Left ventricle myocardium inferior (tissue), 1 donor: ENCODE data around the gene YAP1. TPM values are rescaled to one million over a fixed set of nuclear protein-coding genes. Genes with fewer than 3 reads are reported as not detected.

Source experiments
- DNase-seq: peaks from one replicate; pipeline ENCODE4 v3.0.0-alpha.2; 2020
- H3K27ac ChIP-seq: fragments of 200-600 bp; replicated peaks from 2 replicates; pipeline ENCODE4 v1.8.0; 2021
- H3K27me3 ChIP-seq: fragments of 200-600 bp; 2 replicates; pipeline ENCODE4 v1.8.0; 2021; ENCODE audit warnings: low read depth
- H3K36me3 ChIP-seq: fragments of 200-600 bp; 2 replicates; pipeline ENCODE4 v1.8.0; 2021
- H3K4me1 ChIP-seq: fragments of 200-600 bp; 2 replicates; pipeline ENCODE4 v1.8.0; 2021
- H3K4me3 ChIP-seq: fragments of 200-600 bp; 2 replicates; pipeline ENCODE4 v1.8.0; 2021; ENCODE audit warnings: mild to moderate bottlenecking, moderate library complexity
- H3K9me3 ChIP-seq: fragments of 200-600 bp; replicated peaks from 2 replicates; pipeline ENCODE4 v1.8.0; 2021
- CTCF ChIP-seq: fragments of 200-600 bp; IDR thresholded peaks from 2 replicates; pipeline ENCODE4 v1.8.0; 2021; ENCODE audit warnings: antibody characterized with exemption, mild to moderate bottlenecking, borderline replicate concordance
- intact Hi-C: fragments of 100-400 bp; cut with micrococcal nuclease; formaldehyde crosslinking; loops from one replicate; pipeline ENCODE4 v1.11.0; 2022
- long read RNA-seq: library from polyadenylated mRNA; unstranded; transcript quantifications from one replicate; pipeline ENCODE4 v2.0.0, GENCODE V29; 2021
- total RNA-seq: library from RNA; stranded (reverse); fragmentation: NEBNext Ultra II Directional; extraction: Animal tissue kit (Norgen Biotek cat#: 25700); gene quantifications from one replicate; pipeline ENCODE4 v1.2.1, GENCODE V29; 2021
- donor health status: DM: no; HTN: yes; CAD: no; lungs with severe emphysema.

Gene YAP1
- total RNA-seq = 67.9 TPM
- long read RNA-seq, full-length matches to known transcripts = 18 of 30 reads
- long read RNA-seq, partial matches to known transcripts = 2 of 30 reads
- long read RNA-seq, other reads (novel, unspliced or antisense) = 10 of 30 reads

GRCh38 chr11:102109896-102110760 lies at the start of gene YAP1:
YAP1 (plus strand) TSS chr11:102110447; CDS start chr11:102110849, 402 bp downstream.
- peaks cover 10% of the 10 kb centered on the region for H3K36me3 ChIP-seq
- peak; percentile 31 for TF ChIP-seq CTCF
- peaks cover 51% of the 10 kb centered on the region for H3K4me1 ChIP-seq
- intact Hi-C loops = no loop called here
- DNase-seq = peak; percentile 91
- peak within 1 kb of the TSS; percentile 99 for H3K27ac ChIP-seq
- H3K9me3 ChIP-seq = no peaks in the 10 kb centered on the region
- peak within 1 kb of the TSS; percentile 94 for H3K4me3 ChIP-seq
- H3K27me3 ChIP-seq = no peaks in the 10 kb centered on the region

GRCh38 chr11:102061276-102061675 lies 49.0 kb upstream of the YAP1 start:
- Histone ChIP-seq H3K4me3 (no peak overlapping the region), H3K27ac (no peak overlapping the region), H3K4me1 (no peaks in the 10 kb centered on the region), H3K36me3 (no peaks in the 10 kb centered on the region), H3K9me3 (no peaks in the 10 kb centered on the region), H3K27me3 (no peaks in the 10 kb centered on the region)
- DNase-seq = no peak
- intact Hi-C loops = no loop called here
- peak; percentile 59 for TF ChIP-seq CTCF

GRCh38 chr11:102062106-102062505 lies 48.1 kb upstream of the YAP1 start:
- no peak overlapping the region for H3K27ac ChIP-seq
- no peak for DNase-seq
- no peaks in the 10 kb centered on the region for H3K4me1 ChIP-seq
- intact Hi-C loops = no loop called here
- H3K4me3 ChIP-seq = no peak overlapping the region
- no peaks in the 10 kb centered on the region for H3K9me3 ChIP-seq
- no peaks in the 10 kb centered on the region for H3K27me3 ChIP-seq
- no peak for TF ChIP-seq CTCF
- no peaks in the 10 kb centered on the region for H3K36me3 ChIP-seq

GRCh38 chr11:102064316-102064715 lies 45.9 kb upstream of the YAP1 start:
- no peak for DNase-seq
- Histone ChIP-seq H3K9me3 (no peaks in the 10 kb centered on the region), H3K4me1 (no peaks in the 10 kb centered on the region), H3K36me3 (no peaks in the 10 kb centered on the region), H3K27ac (no peak overlapping the region), H3K27me3 (no peaks in the 10 kb centered on the region), H3K4me3 (no peak overlapping the region)
- no peak for TF ChIP-seq CTCF
- intact Hi-C loops = no loop called here

GRCh38 chr11:102070766-102071165 lies 39.5 kb upstream of the YAP1 start:
- Histone ChIP-seq H3K27me3 (no peaks in the 10 kb centered on the region), H3K4me3 (no peak overlapping the region), H3K27ac (no peak overlapping the region), H3K36me3 (no peaks in the 10 kb centered on the region), H3K4me1 (no peaks in the 10 kb centered on the region), H3K9me3 (peaks cover 32% of the 10 kb centered on the region)
- no peak for TF ChIP-seq CTCF
- intact Hi-C loops = no loop called here
- DNase-seq = no peak
